ENCODE data around the gene MPC1L.

DNA sequence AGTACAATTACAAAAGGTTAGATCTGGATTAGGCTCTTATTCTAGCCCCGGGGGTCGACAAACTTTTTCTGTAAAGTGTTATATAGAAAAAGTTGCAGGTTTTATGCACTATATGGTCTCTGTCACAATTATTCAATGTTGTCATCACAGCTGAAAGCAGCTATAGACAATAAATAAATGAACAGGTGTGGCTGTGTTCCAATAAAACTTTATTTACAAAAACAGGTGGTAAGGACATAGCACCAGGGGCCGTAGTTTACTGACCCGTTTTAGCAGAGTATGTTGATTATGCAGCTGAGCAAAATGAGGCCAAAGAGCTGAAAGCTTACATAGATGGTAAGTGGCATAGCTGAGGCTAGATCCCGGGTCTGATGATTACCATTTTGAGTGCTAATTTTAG, 37.2 kb downstream of the MPC1L start:
- TF ChIP-seq CTCF (IDR thresholded peaks at IDR 0.05), result no peak
- no peak for TF ChIP-seq POLR2A (IDR thresholded peaks at IDR 0.05)
